H1 (cell line): ENCODE results near the gene NUDCD2. TPM values are rescaled to one million over a fixed set of nuclear protein-coding genes. Genes with fewer than 3 reads are reported as not detected.

ENCODE experiments used
- CTCF ChIA-PET: fragments of 300-600 bp; sonication (Branson Sonifier 250); formaldehyde crosslinking; loops from one replicate; lab custom pipeline; 2021; ENCODE audit not compliant: partially characterized antibody; lab: Charles Lee
- POLR2A ChIA-PET: fragments of 300-600 bp; sonication (Branson Sonifier 250); formaldehyde crosslinking; loops from one replicate; lab custom pipeline; 2021; ENCODE audit warnings: inconsistent platforms; ENCODE audit not compliant: partially characterized antibody; lab: Charles Lee
- DNase-seq, 2 experiments: peaks; one replicate each; pipeline versions ENCODE4 v3.0.0 to v3.0.0-alpha.2; 2010 to 2022; ENCODE audit warnings: low spot score in 2 of 2, low read depth in 1 of 2, mixed read lengths in 1 of 2
- FAIRE-seq: peaks from 2 replicates; lab custom pipeline; 2011; peaks lifted over from hg19 to GRCh38; lab: Jason Lieb, UNC
- H2AFZ ChIP-seq: 2 replicates; pipeline ENCODE4 v1.8.1; 2012; ENCODE audit warnings: low read length, inconsistent platforms
- H2AK5ac ChIP-seq: 2 replicates; pipeline ENCODE4 v1.6.1; 2013; ENCODE audit warnings: low read depth, low read length
- H2BK120ac ChIP-seq: replicated peaks from 2 replicates; pipeline ENCODE3; 2013; ENCODE audit warnings: low read depth, low read length, inconsistent platforms
- H2BK12ac ChIP-seq: 2 replicates; pipeline ENCODE4 v1.6.1; 2013; ENCODE audit warnings: low read depth, low read length
- H2BK15ac ChIP-seq: 2 replicates; pipeline ENCODE4 v1.6.1; 2013; ENCODE audit warnings: low read length
- H2BK20ac ChIP-seq: 2 replicates; pipeline ENCODE4 v1.6.1; 2013; ENCODE audit warnings: low read length
- H2BK5ac ChIP-seq: 2 replicates; pipeline ENCODE4 v1.6.1; 2013; ENCODE audit warnings: low read depth, low read length
- H3K14ac ChIP-seq: 2 replicates; pipeline ENCODE4 v1.6.1; 2013; ENCODE audit warnings: inconsistent platforms; ENCODE audit not compliant: insufficient read length
- H3K18ac ChIP-seq: 2 replicates; pipeline ENCODE4 v1.6.1; 2013; ENCODE audit warnings: low read length; ENCODE audit errors: extremely low read depth
- H3K23ac ChIP-seq: 2 replicates; pipeline ENCODE4 v1.6.1; 2013; ENCODE audit warnings: inconsistent platforms; ENCODE audit not compliant: insufficient read length
- H3K23me2 ChIP-seq: 2 replicates; pipeline ENCODE4 v1.6.1; 2013; ENCODE audit warnings: low read depth, low read length
- H3K27ac ChIP-seq: 2 replicates; pipeline ENCODE4 v1.6.1; 2011; ENCODE audit warnings: low read depth, low read length, inconsistent platforms
- H3K27me3 ChIP-seq, 4 experiments: replicated peaks in 1 of 4; 1 replicate in 1 of 4; 2 replicates in 3 of 4; pipeline versions ENCODE4 v1.6.1 to v1.8.1; 2011 to 2013; ENCODE audit warnings: low read length in 3 of 4, mild to moderate bottlenecking in 3 of 4, inconsistent platforms in 2 of 4, mixed read lengths in 2 of 4, moderate library complexity in 1 of 4; ENCODE audit not compliant: control insufficient read depth in 3 of 4, insufficient read depth in 3 of 4; ENCODE audit errors: extremely low read depth in 1 of 4
- H3K36me3 ChIP-seq, 4 experiments: 2 replicates each; pipeline versions ENCODE4 v1.6.1 to v1.8.1; 2011 to 2013; ENCODE audit warnings: mild to moderate bottlenecking in 4 of 4, low read length in 3 of 4, moderate library complexity in 2 of 4, control low read depth in 1 of 4, inconsistent platforms in 1 of 4; ENCODE audit not compliant: insufficient read depth in 4 of 4, control insufficient read depth in 2 of 4
- H3K4ac ChIP-seq: replicated peaks from 2 replicates; pipeline ENCODE3; 2013; ENCODE audit warnings: low read length, low read depth, mixed read lengths, inconsistent platforms; ENCODE audit not compliant: insufficient read length
- H3K4me1 ChIP-seq, 4 experiments: replicated peaks in 1 of 4; 1 replicate in 1 of 4; 2 replicates in 3 of 4; pipeline versions ENCODE4 v1.6.1 to v1.8.1; 2011 to 2013; ENCODE audit warnings: low read length in 3 of 4, inconsistent platforms in 2 of 4, mixed read lengths in 1 of 4; ENCODE audit not compliant: insufficient read depth in 4 of 4, control insufficient read depth in 3 of 4
- H3K4me2 ChIP-seq, 2 experiments: 2 replicates each; pipeline versions ENCODE4 v1.6.1 to v1.8.1; 2011 to 2013; ENCODE audit warnings: low read depth in 2 of 2, low read length in 2 of 2, control low read depth in 1 of 2, inconsistent platforms in 1 of 2, mild to moderate bottlenecking in 1 of 2; ENCODE audit not compliant: insufficient read depth in 1 of 2
- H3K4me3 ChIP-seq, 4 experiments: fragments of 200-600, 300-600 bp in 1 of 4; sonication (generic), shearing (Covaris generic), sonication (Bioruptor Twin) in 1 of 4; 2 replicates each; pipeline versions ENCODE4 v1.5.1 to v1.8.1; 2011 to 2016; ENCODE audit warnings: low read length in 4 of 4, low read depth in 3 of 4, control low read depth in 2 of 4, inconsistent platforms in 2 of 4, mild to moderate bottlenecking in 2 of 4, mixed read lengths in 1 of 4, moderate library complexity in 1 of 4; ENCODE audit not compliant: insufficient read depth in 2 of 4; ENCODE audit errors: extremely low read depth in 1 of 4
- H3K56ac ChIP-seq: replicated peaks from 2 replicates; pipeline ENCODE3; 2013; ENCODE audit warnings: low read depth, mild to moderate bottlenecking, mixed read lengths, low read length, inconsistent platforms; ENCODE audit not compliant: insufficient read length
- H3K79me1 ChIP-seq: 2 replicates; pipeline ENCODE4 v1.6.1; 2013; ENCODE audit warnings: low read depth, low read length, control low read depth
- H3K79me2 ChIP-seq, 2 experiments: 2 replicates each; pipeline versions ENCODE4 v1.6.1 to v1.8.1; 2012 to 2013; ENCODE audit warnings: low read length in 2 of 2, mild to moderate bottlenecking in 2 of 2, inconsistent platforms in 1 of 2; ENCODE audit not compliant: insufficient read depth in 2 of 2, control insufficient read depth in 1 of 2
- H3K9ac ChIP-seq, 4 experiments: replicated peaks in 1 of 4; 1 replicate in 1 of 4; 2 replicates in 3 of 4; pipeline versions ENCODE4 v1.6.1 to v1.8.1; 2011 to 2013; ENCODE audit warnings: low read depth in 3 of 4, low read length in 3 of 4, control low read depth in 2 of 4, mild to moderate bottlenecking in 2 of 4, moderate library complexity in 2 of 4, inconsistent platforms in 1 of 4; ENCODE audit errors: extremely low read depth in 1 of 4
- H3K9me3 ChIP-seq, 2 experiments: 2 replicates each; pipeline versions ENCODE4 v1.6.1 to v1.8.1; 2012 to 2013; ENCODE audit warnings: mild to moderate bottlenecking in 2 of 2, moderate library complexity in 2 of 2, control low read depth in 1 of 2, inconsistent platforms in 1 of 2, low read depth in 1 of 2, low read length in 1 of 2, mixed read lengths in 1 of 2; ENCODE audit not compliant: insufficient read depth in 2 of 2
- H4K20me1 ChIP-seq, 2 experiments: replicated peaks in 1 of 2; 2 replicates each; pipeline versions ENCODE3 to v1.8.1; 2011 to 2013; ENCODE audit warnings: inconsistent platforms in 2 of 2, low read length in 2 of 2, mild to moderate bottlenecking in 1 of 2; ENCODE audit not compliant: insufficient read depth in 2 of 2, control insufficient read depth in 1 of 2
- H4K5ac ChIP-seq: 2 replicates; pipeline ENCODE4 v1.6.1; 2013; ENCODE audit warnings: low read length, low read depth, mixed read lengths, inconsistent platforms; ENCODE audit not compliant: insufficient read length
- H4K8ac ChIP-seq: 2 replicates; pipeline ENCODE4 v1.8.0; 2013; ENCODE audit warnings: mild to moderate bottlenecking, moderate library complexity, low read length, inconsistent platforms; ENCODE audit not compliant: insufficient read depth; ENCODE audit errors: extremely low read depth
- H4K91ac ChIP-seq: replicated peaks from 2 replicates; pipeline ENCODE3; 2013; ENCODE audit warnings: low read length, mixed read lengths, inconsistent platforms; ENCODE audit not compliant: insufficient read length
- BRCA1 ChIP-seq: IDR thresholded peaks from 2 replicates; pipeline ENCODE4 v1.6.1; 2012; ENCODE audit warnings: low read depth, low read length, improper control_type of control experiment
- CHD1 ChIP-seq: IDR thresholded peaks from 2 replicates; pipeline ENCODE4 v1.6.1; 2012; ENCODE audit warnings: low read depth, low read length, improper control_type of control experiment
- GABPA ChIP-seq: IDR thresholded peaks from 2 replicates; pipeline ENCODE4 v1.6.1; 2011; ENCODE audit warnings: mild to moderate bottlenecking, low read length, moderate library complexity, borderline replicate concordance; ENCODE audit not compliant: insufficient read depth
- JUND ChIP-seq: IDR thresholded peaks from 2 replicates; pipeline ENCODE4 v1.6.1; 2011; ENCODE audit warnings: mild to moderate bottlenecking, improper control_type of control experiment, low read length
- POLR2AphosphoS5 ChIP-seq: IDR thresholded peaks from 2 replicates; pipeline ENCODE4 v1.6.1; 2011; ENCODE audit warnings: low read depth, low read length
- RNF2 ChIP-seq: fragments of 200-900, 300-1000 bp; sonication (generic); IDR thresholded peaks from 2 replicates; pipeline ENCODE4 v1.7.1; 2016; ENCODE audit warnings: borderline replicate concordance, low read depth, mild to moderate bottlenecking, antibody characterized with exemption, low read length; ENCODE audit not compliant: poor library complexity, severe bottlenecking; ENCODE audit errors: missing control alignments
- SIRT6 ChIP-seq: IDR thresholded peaks from one replicate; pipeline ENCODE4 v1.7.1; 2012; ENCODE audit warnings: low read length, inconsistent platforms
- SP2 ChIP-seq: IDR thresholded peaks from 2 replicates; pipeline ENCODE4 v1.6.1; 2012; ENCODE audit warnings: mild to moderate bottlenecking, low read length, inconsistent platforms
- TBP ChIP-seq: IDR thresholded peaks from 2 replicates; pipeline ENCODE4 v1.6.1; 2011; ENCODE audit warnings: low read depth, low read length, improper control_type of control experiment
- WGBS, 2 experiments: shearing (Covaris generic) in 1 of 2; methylation state at CpG; one replicate each; pipeline versions ENCODE4 v1.1.6 to v1.1.7; 2013 to 2015; ENCODE audit warnings: low lambda C conversion rate in 2 of 2, mixed read lengths in 2 of 2, inconsistent platforms in 1 of 2, low coverage in 1 of 2, missing lambda C conversion rate in 1 of 2; ENCODE audit not compliant: insufficient replicate concordance in 2 of 2, insufficient coverage in 1 of 2, insufficient read length in 1 of 2; ENCODE audit errors: extremely low coverage in 1 of 2, missing lambda C conversion rate in 1 of 2; 5-methylcytosine and 5-hydroxymethylcytosine counted together
- polyA plus RNA-seq, 7 experiments: library from polyadenylated mRNA; depleted of rRNA in 3 of 7; stranded (reverse) in 5 of 7; unstranded in 2 of 7; fragments of >200 nt in 5 of 7; fragments of 200-250 nt in 2 of 7; gene quantifications; 1 replicate in 5 of 7; 2 replicates in 1 of 7; 4 replicates in 1 of 7; pipeline versions ENCODE4 v1.2.1 to v1.2.3, GENCODE V29; 2011 to 2013; ENCODE audit warnings: missing spikeins in 2 of 7, mixed read lengths in 2 of 7
- total RNA-seq: library from RNA; stranded (reverse); fragmentation: NEBNext Ultra II Directional; extraction: Animal tissue kit (Norgen Biotek cat#: 25700); gene quantifications from 2 replicates; pipeline ENCODE4 v1.2.1, GENCODE V29; 2021
- TF ChIP-seq, protein P1 (sequence below): IDR thresholded peaks from 2 replicates; pipeline ENCODE4 v1.6.1; 2012; ENCODE audit warnings: inconsistent platforms
- TF ChIP-seq, protein P2 (sequence below): IDR thresholded peaks from 2 replicates; pipeline ENCODE4 v1.6.1; 2011; ENCODE audit warnings: low read length, improper control_type of control experiment

Gene NUDCD2
- total and polyA plus RNA-seq, 2 of the 8 experiments (the other 6 are each of a cell fraction or from before 2014, with no cell fraction given) = 12.2 to 59.5 TPM

DNA sequence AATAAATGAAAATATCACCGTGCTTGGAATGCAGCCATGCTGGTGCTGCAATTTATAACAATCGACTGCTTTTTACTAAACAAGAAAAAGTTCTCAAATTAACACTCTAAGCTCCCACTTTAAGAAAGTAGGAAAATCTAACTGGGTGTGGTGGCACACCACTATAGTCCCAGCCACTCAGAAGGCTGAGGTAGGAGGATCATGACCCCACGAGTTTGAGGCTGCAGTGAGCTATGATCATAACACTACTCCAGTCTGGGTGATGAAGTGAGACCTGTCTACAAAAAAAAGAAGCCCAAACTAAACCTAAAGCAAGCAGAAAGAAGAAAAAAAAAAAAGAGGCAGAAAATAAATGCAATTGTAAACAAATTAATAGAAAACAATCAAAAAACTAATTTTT is 12.0 kb downstream of the NUDCD2 start:
- ChIA-PET CTCF (interaction anchor here (1.1 kb wide), 1 partner anchor 12 kb away, joined by 3 read pairs; the partner anchor contains the start of genes HMMR and NUDCD2), POLR2A (interaction anchor here (1.0 to 5.0 kb wide), 3 partner anchors 9 to 13 kb away, joined by 3 to 61 read pairs (median 6); partner anchors contain the start of genes HMMR and NUDCD2)
- H3K4me1 ChIP-seq = no peaks in the 10 kb centered on the region
- H3K23ac ChIP-seq = no peak overlapping the region
- no peak overlapping the region for H3K56ac ChIP-seq
- no peak overlapping the region for H4K8ac ChIP-seq
- no peaks in the 10 kb centered on the region for H3K79me1 ChIP-seq
- no peak overlapping the region for H2BK15ac ChIP-seq
- no peaks in the 10 kb centered on the region for H3K9me3 ChIP-seq
- no peak overlapping the region for H3K4ac ChIP-seq
- H3K27ac ChIP-seq = no peak overlapping the region
- H3K27me3 ChIP-seq = no peaks in the 10 kb centered on the region
- no peak overlapping the region for H3K4me2 ChIP-seq
- H2BK120ac ChIP-seq = no peak overlapping the region
- no peak overlapping the region for H2AK5ac ChIP-seq
- FAIRE-seq (no peak), DNase-seq (no peak)
- no peak overlapping the region for H3K9ac ChIP-seq
- no peak overlapping the region for H3K14ac ChIP-seq
- no peak overlapping the region for H3K18ac ChIP-seq
- no peak overlapping the region for H2BK20ac ChIP-seq
- H2BK12ac ChIP-seq = no peak overlapping the region
- peaks cover 2 to 82% (median 42%) of the 10 kb centered on the region in 4 experiments; a peak in 6 of 8 replicates for H3K36me3 ChIP-seq
- no peak overlapping the region for H4K5ac ChIP-seq
- H4K91ac ChIP-seq = no peak overlapping the region
- peaks cover 0 to 5% of the 10 kb centered on the region in 2 experiments for H4K20me1 ChIP-seq
- no peak overlapping the region for H2AFZ ChIP-seq
- H3K4me3 ChIP-seq = no peak overlapping the region
- no peaks in the 10 kb centered on the region for H3K23me2 ChIP-seq
- no peaks in the 10 kb centered on the region for H3K79me2 ChIP-seq
- no peak overlapping the region for H2BK5ac ChIP-seq
- 92% methylated on average over 3 of the region's 3 CpGs; no CpG with 5 or more reads in 1 of the 2 experiments for WGBS, 2 experiments
- TF ChIP-seq BRCA1 (no peak), POLR2AphosphoS5 (peak; percentile 69), SP2 (no peak), SIRT6 (no peak), JUND (no peak), GABPA (no peak), CHD1 (no peak), TBP (no peak), RNF2 (no peak)
- TF ChIP-seq, protein P1, sequence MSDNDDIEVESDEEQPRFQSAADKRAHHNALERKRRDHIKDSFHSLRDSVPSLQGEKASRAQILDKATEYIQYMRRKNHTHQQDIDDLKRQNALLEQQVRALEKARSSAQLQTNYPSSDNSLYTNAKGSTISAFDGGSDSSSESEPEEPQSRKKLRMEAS = no peak
- TF ChIP-seq, protein P2, sequence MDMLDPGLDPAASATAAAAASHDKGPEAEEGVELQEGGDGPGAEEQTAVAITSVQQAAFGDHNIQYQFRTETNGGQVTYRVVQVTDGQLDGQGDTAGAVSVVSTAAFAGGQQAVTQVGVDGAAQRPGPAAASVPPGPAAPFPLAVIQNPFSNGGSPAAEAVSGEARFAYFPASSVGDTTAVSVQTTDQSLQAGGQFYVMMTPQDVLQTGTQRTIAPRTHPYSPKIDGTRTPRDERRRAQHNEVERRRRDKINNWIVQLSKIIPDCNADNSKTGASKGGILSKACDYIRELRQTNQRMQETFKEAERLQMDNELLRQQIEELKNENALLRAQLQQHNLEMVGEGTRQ = no peak
